ENCODE measurements around the gene TULP3.
"Not testable (repeated sequence)": the region's sequence is repeated elsewhere in the genome, so short reads cannot be mapped to it uniquely, and the experiment has no call there.

Gene TULP3

GRCh38 chr12:2890388-2891239, at the start of gene TULP3:
Gene TULP3 (plus strand): TSS chr12:2890891. CDS start chr12:2890948, 57 bp downstream.
- DNase-seq, result peak; percentile 99

- peak; percentile 42 for DNase-seq
Measured at GRCh38 chr12:2841056-2841650, 49.5 kb upstream of the TULP3 start.

GRCh38 chr12:2842948-2843347, 47.7 kb upstream of the TULP3 start:
- no peak for DNase-seq

GRCh38 chr12:2844786-2845185, 45.9 kb upstream of the TULP3 start:
- no peak for DNase-seq

GRCh38 chr12:2845280-2845679, 45.4 kb upstream of the TULP3 start:
- no peak for DNase-seq

GRCh38 chr12:2851931-2852330, 38.8 kb upstream of the TULP3 start:
- DNase-seq, result no peak

- peak; percentile 83 for DNase-seq
Measured at GRCh38 chr12:2853626-2854025, 37.1 kb upstream of the TULP3 start.

- peak; percentile 51 for DNase-seq
Measured at GRCh38 chr12:2854669-2855453, 35.8 kb upstream of the TULP3 start.

GRCh38 chr12:2855546-2855945, 35.1 kb upstream of the TULP3 start:
- no peak for DNase-seq

GRCh38 chr12:2856051-2856450, 34.6 kb upstream of the TULP3 start:
- no peak for DNase-seq

GRCh38 chr12:2857021-2857431, 33.7 kb upstream of the TULP3 start, which contains the start of gene TEX52:
Gene TEX52 (minus strand): TSS chr12:2857039. CDS start chr12:2857026, 13 bp downstream.
- DNase-seq, result peak; percentile 22

GRCh38 chr12:2857576-2857975, 33.1 kb upstream of the TULP3 start:
- no peak for DNase-seq

- no peak for DNase-seq
Measured at GRCh38 chr12:2858334-2858733, 32.4 kb upstream of the TULP3 start.

- DNase-seq, result no peak
Measured at GRCh38 chr12:2858944-2859421, 31.7 kb upstream of the TULP3 start.

GRCh38 chr12:2860170-2860569, 30.5 kb upstream of the TULP3 start:
- DNase-seq, result no peak

- no peak for DNase-seq
Measured at GRCh38 chr12:2862876-2863275, 27.8 kb upstream of the TULP3 start.

- DNase-seq, result not testable (repeated sequence)
Measured at GRCh38 chr12:2863402-2863801, 27.3 kb upstream of the TULP3 start.

GRCh38 chr12:2864198-2864597, 26.5 kb upstream of the TULP3 start:
- no peak for DNase-seq

GRCh38 chr12:2868986-2869632, 21.6 kb upstream of the TULP3 start:
- DNase-seq, result not testable (repeated sequence)

- DNase-seq, result peak; percentile 66
Measured at GRCh38 chr12:2876431-2877046, 14.2 kb upstream of the TULP3 start.

- DNase-seq, result peak; percentile 95
Measured at GRCh38 chr12:2877047-2877952, 13.4 kb upstream of the TULP3 start, which contains the start of the genes FOXM1 and RHNO1. Gene FOXM1 (minus strand): TSS chr12:2877174. CDS start chr12:2874478, 2,696 bp downstream. Gene RHNO1 (plus strand): TSS chr12:2877223. CDS start chr12:2885367, 8,144 bp downstream.
